ENCODE results near the gene SLC11A2.
"Not testable (repeated sequence)": the region's sequence is repeated elsewhere in the genome, so short reads cannot be mapped to it uniquely, and the experiment has no call there.

Gene SLC11A2

DNA sequence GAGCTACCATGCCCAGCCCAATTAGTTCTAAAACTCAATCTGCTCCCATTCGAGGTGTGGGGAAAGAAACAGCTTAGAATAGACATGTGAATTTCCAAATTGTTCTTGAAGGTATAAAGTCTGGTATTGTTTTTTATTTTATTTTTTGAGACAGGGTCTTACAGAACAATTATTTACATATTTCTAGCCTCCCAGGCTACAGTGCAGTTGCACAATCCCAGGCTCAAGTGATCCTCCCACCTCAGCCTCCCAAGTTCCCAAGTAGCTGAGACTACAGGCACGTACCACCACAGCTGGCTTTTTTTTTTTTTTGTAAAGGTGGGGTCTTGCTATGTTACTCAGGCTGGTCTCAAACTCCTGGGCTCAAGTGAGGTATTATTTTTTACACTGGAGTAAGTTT, 6.3 kb downstream of the SLC11A2 start:
- TF ChIP-seq, protein P1, sequence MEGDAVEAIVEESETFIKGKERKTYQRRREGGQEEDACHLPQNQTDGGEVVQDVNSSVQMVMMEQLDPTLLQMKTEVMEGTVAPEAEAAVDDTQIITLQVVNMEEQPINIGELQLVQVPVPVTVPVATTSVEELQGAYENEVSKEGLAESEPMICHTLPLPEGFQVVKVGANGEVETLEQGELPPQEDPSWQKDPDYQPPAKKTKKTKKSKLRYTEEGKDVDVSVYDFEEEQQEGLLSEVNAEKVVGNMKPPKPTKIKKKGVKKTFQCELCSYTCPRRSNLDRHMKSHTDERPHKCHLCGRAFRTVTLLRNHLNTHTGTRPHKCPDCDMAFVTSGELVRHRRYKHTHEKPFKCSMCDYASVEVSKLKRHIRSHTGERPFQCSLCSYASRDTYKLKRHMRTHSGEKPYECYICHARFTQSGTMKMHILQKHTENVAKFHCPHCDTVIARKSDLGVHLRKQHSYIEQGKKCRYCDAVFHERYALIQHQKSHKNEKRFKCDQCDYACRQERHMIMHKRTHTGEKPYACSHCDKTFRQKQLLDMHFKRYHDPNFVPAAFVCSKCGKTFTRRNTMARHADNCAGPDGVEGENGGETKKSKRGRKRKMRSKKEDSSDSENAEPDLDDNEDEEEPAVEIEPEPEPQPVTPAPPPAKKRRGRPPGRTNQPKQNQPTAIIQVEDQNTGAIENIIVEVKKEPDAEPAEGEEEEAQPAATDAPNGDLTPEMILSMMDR (IDR thresholded peaks at IDR 0.05; ENCODE audit: low read depth, low read length, missing control alignments) = no peak
- H3K4me3 ChIP-seq (ENCODE audit: low read depth, low read length) = no peak overlapping the region

DNA sequence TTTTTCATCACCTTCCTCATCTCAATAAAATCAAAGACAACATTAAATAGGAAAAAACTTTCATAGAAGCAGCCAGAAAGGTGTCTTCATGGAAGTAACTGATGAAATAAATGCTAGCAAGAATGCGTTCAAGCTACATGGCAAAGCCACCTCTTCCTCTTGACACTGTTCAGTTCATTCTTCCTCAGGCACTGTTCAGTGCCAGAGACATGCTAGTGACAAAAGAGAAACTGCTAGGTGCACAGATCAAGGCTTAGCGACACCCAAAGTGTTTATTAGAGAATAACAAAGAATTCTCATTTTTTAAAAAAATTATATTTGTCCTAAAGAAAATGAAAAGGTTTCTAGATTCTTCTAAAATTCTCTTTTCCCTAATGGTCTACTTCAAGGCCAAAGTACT, 7.2 kb downstream of the SLC11A2 start:
- no peak for DNase-seq (ENCODE audit: low read depth)
- TF ChIP-seq, protein P1 (IDR thresholded peaks at IDR 0.05; ENCODE audit: low read depth, low read length, missing control alignments) = no peak

More for the DNA sequence above, 6.3 kb downstream of the SLC11A2 start:
- no peak for DNase-seq (ENCODE audit: low read depth)

DNA sequence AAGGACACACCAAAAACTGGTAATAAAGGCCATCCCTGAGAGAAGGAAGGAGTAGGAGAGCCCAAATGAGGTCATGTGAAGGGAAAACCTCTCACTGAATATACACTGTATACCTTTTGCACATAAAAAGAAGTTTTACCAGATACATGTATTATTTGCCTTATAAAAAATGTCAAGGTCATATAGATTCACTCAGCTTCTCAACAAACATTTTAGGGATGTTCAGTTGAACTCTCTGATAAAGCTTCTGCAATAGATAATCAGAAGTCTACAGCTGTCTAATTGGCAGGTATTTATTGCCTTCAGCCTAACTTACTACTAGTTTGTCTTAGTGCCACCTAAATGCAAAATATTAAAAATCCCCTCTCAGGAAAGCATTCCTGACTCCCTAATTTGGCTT, 8.7 kb downstream of the SLC11A2 start:
- TF ChIP-seq, protein P1 (IDR thresholded peaks at IDR 0.05; ENCODE audit: low read depth, low read length, missing control alignments) = no peak
- no peak for DNase-seq (ENCODE audit: low read depth)
- no peak overlapping the region for H3K4me3 ChIP-seq (ENCODE audit: low read depth, low read length)

More for the DNA sequence above, 7.2 kb downstream of the SLC11A2 start:
- H3K4me3 ChIP-seq (ENCODE audit: low read depth, low read length) = no peak overlapping the region

DNA sequence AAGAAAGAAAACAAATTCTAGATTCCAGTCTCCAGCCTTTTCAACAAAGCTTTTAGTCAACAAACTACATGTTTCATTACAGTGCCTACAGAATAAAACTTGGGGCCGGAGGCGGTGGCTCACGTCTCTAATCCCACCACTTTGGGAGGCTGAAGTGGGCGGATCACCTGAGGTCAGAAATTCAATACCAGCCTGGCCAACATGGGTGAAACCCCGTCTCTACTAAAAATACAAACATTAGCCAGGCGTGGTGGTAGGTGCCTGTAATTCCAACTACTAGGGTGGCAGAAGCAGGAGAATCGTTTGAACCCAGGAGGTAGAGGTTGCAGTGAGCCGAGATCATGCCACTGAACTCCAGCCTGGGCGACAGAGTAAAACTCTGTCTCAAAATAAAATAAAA, 11.7 kb downstream of the SLC11A2 start:
- not testable (repeated sequence) for DNase-seq (ENCODE audit: low read depth); H3K4me3 ChIP-seq (ENCODE audit: low read depth, low read length)

DNA sequence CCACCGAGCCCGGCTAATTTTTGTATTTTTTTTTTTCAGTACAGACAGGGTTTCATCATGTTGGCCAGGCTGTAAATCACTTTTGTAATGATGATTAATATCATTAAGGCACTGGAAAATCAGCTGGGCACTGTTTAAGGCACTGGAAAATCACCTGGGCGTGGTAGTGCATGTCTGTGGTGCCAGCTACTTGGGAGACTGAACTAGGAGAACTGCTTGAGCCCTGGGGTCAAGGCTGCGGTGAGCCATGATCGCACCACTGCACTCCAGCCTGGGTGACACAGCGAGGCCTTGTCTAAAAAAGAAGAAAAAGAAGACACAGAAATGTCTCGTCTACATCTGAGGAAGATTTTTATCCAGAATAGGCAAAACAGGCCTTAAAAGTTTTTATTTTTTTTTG, 12.7 kb downstream of the SLC11A2 start:
- no peak overlapping the region for H3K4me3 ChIP-seq (ENCODE audit: low read depth, low read length)
- no peak for DNase-seq (ENCODE audit: low read depth)
- TF ChIP-seq, protein P1 (IDR thresholded peaks at IDR 0.05; ENCODE audit: low read depth, low read length, missing control alignments) = no peak

DNA sequence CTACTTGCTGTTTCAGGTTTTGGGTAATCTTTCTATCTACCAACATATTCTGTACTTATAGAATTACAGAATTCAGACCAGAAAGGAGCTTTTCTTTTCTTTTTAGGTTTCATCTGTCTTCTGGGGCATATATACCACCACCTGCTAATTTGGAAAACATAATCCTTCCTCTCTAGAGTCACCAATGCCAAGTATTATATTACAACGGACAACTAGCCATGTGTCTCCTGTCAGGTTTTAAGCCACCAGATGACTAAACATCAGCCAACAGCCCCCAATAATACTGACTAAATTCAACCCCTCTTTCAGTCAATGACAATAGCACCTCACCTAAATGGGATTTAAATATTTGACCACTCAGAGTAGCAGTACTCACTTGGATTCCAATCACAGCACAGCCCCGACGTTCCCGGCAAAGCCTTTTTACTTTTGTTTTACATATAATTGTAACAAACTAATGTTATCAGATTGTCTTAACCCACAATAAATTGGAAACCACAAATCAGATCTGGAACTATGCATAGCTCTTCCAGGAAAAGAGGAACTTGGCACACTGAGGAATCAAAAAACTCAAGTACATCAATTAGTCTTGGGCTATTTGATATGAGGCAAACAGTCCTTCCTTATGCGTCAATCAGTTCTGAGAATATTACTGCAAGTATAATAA, 13.5 kb downstream of the SLC11A2 start:
- no peak overlapping the region for H3K4me3 ChIP-seq (ENCODE audit: low read depth, low read length)
- TF ChIP-seq, protein P1 (IDR thresholded peaks at IDR 0.05; ENCODE audit: low read depth, low read length, missing control alignments) = no peak
- no peak for DNase-seq (ENCODE audit: low read depth)

DNA sequence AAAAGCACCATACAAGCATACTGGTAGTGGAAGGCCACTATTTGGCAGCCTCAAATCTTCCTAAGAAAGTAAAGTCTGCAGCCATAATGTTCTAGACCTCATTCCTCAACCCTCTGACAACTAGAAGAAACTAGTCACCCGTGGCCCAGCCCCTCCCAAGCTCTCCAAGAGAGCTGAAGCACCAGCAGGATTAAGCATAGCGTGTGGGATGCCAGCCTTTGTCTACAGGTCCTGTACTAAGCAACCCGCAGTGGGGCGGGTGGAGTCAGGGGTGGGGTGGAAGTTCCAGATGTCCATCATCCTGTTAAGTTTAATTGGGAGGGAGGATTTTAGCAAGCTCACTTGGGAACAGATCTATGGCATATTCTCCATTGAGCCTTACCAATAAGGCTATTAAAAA, 14.2 kb downstream of the SLC11A2 start:
- DNase-seq (ENCODE audit: low read depth) = no peak
- TF ChIP-seq, protein P1 (IDR thresholded peaks at IDR 0.05; ENCODE audit: low read depth, low read length, missing control alignments) = no peak
- H3K4me3 ChIP-seq (ENCODE audit: low read depth, low read length) = no peak overlapping the region
